Breast epithelium (tissue), 3 donors: ENCODE results near the gene TRPM2.

Source experiments
- CTCF ChIP-seq, 3 donors: fragments of 450-650 bp; IDR thresholded peaks; one replicate each; pipeline ENCODE4 v1.5.1; 2016 to 2017; ENCODE audit warnings: antibody characterized with exemption in 3 of 3, mild to moderate bottlenecking in 3 of 3, moderate library complexity in 3 of 3
- POLR2A ChIP-seq: fragments of 450-650 bp; IDR thresholded peaks from one replicate; pipeline ENCODE4 v1.6.1; 2016; ENCODE audit warnings: antibody characterized with exemption, mild to moderate bottlenecking, moderate library complexity

DNA sequence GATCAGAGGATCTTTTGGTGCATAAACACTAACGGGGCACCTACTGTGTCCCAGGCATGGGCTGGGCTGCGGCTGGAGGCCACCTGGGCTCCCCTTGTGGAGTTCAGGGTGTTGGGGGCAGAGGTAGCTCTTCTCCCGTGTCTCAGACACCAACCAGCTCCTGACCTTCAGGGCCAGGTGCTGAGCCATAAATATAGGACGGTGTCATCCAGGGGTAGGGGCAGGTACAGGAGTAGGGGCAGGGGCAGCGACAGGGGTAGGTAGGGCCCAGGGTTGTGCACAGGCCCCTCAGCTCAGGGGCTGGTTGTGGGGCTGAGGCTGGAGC, 83.9 kb downstream of the TRPM2 start:
- TF ChIP-seq POLR2A (no peak), CTCF (IDR thresholded peaks at IDR 0.05) (no peak)
